Measurements from ENCODE around the gene URB1. TPM values are rescaled to one million over a fixed set of nuclear protein-coding genes. Genes with fewer than 3 reads are reported as not detected.

URB1 gene
- total and polyA plus RNA-seq, 2 experiments from 2014 or later: 3.4 to 10.1 TPM

DNA sequence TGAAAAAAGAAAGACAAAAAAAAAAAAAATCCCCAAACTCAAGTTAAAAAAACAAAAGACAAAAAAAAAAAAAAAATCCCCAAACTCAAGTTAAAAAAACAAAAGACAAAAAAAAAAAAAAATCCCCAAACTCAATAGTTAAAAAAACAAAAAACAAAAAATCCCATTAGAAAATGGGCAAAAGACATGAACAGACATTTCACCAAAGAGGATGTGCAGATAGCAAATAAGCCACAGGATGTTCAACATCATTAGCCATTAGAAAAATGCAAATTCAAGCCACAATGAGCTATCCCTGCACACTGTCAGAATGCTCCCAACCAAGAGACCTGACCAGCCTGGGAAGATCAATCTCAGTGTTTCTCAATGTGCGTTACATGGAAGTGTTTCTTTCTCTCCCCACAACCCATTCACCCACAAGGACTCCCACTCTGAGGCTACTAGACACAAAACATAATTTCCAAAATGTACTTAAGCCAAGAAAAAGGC is 60.3 kb downstream of the URB1 start:
- 100% methylated on average over 1 of the region's 1 CpG for WGBS (ENCODE audit: low lambda C conversion rate, missing lambda C conversion rate)
- no peak for DNase-seq (ENCODE audit: low spot score)
- no peaks in the 10 kb centered on the region for H4K20me1 ChIP-seq (ENCODE audit: insufficient read depth, poor library complexity, severe bottlenecking)
- H3K4me3 ChIP-seq: no peak overlapping the region
- TF ChIP-seq EZH2phosphoT487 (IDR thresholded peaks at IDR 0.05; ENCODE audit: low read depth, severe bottlenecking, unreplicated experiment) (no peak), EZH2 (IDR thresholded peaks at IDR 0.05; ENCODE audit: borderline replicate concordance) (no peak)
- TF ChIP-seq, protein P1, sequence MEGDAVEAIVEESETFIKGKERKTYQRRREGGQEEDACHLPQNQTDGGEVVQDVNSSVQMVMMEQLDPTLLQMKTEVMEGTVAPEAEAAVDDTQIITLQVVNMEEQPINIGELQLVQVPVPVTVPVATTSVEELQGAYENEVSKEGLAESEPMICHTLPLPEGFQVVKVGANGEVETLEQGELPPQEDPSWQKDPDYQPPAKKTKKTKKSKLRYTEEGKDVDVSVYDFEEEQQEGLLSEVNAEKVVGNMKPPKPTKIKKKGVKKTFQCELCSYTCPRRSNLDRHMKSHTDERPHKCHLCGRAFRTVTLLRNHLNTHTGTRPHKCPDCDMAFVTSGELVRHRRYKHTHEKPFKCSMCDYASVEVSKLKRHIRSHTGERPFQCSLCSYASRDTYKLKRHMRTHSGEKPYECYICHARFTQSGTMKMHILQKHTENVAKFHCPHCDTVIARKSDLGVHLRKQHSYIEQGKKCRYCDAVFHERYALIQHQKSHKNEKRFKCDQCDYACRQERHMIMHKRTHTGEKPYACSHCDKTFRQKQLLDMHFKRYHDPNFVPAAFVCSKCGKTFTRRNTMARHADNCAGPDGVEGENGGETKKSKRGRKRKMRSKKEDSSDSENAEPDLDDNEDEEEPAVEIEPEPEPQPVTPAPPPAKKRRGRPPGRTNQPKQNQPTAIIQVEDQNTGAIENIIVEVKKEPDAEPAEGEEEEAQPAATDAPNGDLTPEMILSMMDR (IDR thresholded peaks at IDR 0.05; ENCODE audit: poor library complexity): no peak
- no peaks in the 10 kb centered on the region for H3K27me3 ChIP-seq
- no peaks in the 10 kb centered on the region for H3K9me2 ChIP-seq (replicated peaks; ENCODE audit: insufficient read depth)
- no peaks in the 10 kb centered on the region for H3K9me3 ChIP-seq (ENCODE audit: low read depth)
- H2AFZ ChIP-seq: no peak overlapping the region
- H3K79me2 ChIP-seq: no peaks in the 10 kb centered on the region
- no peak overlapping the region for H3K27ac ChIP-seq
- H3K36me3 ChIP-seq (replicated peaks; ENCODE audit: insufficient read depth, low read depth): no peaks in the 10 kb centered on the region
- no peak overlapping the region for H3K4me2 ChIP-seq
- no peaks in the 10 kb centered on the region for H3K4me1 ChIP-seq (ENCODE audit: insufficient read depth)

DNA sequence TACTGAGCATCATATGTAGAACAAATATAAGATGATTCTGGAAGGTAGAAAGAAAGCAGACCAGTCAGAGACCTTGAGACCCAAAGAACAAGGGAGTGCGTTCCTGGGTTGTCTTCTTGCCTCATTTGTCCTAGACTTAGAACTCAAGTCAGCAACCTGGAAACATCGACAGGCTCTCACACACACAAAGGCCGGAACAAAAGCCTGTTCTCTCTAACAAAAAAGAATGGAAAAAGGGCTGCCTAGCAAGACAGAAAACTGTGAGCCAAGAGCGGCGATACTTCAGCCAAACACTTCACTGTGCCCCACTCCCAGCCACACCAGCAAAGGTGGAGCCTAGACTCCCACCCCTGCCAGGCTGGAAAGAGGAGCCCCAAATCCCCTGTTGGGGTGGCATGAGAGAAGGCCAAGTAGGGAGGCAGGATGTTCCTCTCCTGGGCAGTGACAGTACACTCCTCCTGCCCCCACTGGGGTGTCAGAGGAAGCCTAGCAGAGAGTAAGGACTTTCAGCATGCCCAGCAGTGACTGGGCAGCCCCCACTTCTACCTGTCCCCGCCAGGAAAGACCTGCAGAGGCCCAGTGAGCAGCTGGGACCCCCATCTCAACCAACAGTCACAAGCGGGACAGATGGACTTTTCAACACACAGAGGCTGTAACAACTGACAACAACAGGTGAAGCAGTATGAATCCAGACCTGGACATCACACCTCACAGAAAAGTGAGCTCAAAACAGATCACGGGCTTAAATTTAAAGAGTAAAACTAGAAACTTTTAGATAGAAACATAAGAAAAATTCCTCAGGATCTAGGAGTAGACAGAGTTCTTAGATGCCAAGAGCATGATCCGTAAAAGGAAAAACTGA is 61.1 kb downstream of the URB1 start:
- Histone ChIP-seq H2AFZ (no peak overlapping the region), H3K4me3 (no peak overlapping the region), H3K9me3 (ENCODE audit: low read depth) (no peaks in the 10 kb centered on the region), H4K20me1 (ENCODE audit: insufficient read depth, poor library complexity, severe bottlenecking) (no peaks in the 10 kb centered on the region), H3K27ac (no peak overlapping the region), H3K27me3 (no peaks in the 10 kb centered on the region), H3K9me2 (replicated peaks; ENCODE audit: insufficient read depth) (no peaks in the 10 kb centered on the region), H3K4me1 (ENCODE audit: insufficient read depth) (no peaks in the 10 kb centered on the region), H3K79me2 (no peaks in the 10 kb centered on the region), H3K4me2 (no peak overlapping the region), H3K36me3 (replicated peaks; ENCODE audit: insufficient read depth, low read depth) (no peaks in the 10 kb centered on the region)
- DNase-seq (ENCODE audit: low spot score): no peak
- TF ChIP-seq, protein P1 (IDR thresholded peaks at IDR 0.05; ENCODE audit: poor library complexity): no peak
- no peak for TF ChIP-seq EZH2phosphoT487 (IDR thresholded peaks at IDR 0.05; ENCODE audit: low read depth, severe bottlenecking, unreplicated experiment)
- TF ChIP-seq EZH2 (IDR thresholded peaks at IDR 0.05; ENCODE audit: borderline replicate concordance): no peak
- WGBS (ENCODE audit: low lambda C conversion rate, missing lambda C conversion rate): 94% methylated on average over 9 of the region's 9 CpGs

DNA sequence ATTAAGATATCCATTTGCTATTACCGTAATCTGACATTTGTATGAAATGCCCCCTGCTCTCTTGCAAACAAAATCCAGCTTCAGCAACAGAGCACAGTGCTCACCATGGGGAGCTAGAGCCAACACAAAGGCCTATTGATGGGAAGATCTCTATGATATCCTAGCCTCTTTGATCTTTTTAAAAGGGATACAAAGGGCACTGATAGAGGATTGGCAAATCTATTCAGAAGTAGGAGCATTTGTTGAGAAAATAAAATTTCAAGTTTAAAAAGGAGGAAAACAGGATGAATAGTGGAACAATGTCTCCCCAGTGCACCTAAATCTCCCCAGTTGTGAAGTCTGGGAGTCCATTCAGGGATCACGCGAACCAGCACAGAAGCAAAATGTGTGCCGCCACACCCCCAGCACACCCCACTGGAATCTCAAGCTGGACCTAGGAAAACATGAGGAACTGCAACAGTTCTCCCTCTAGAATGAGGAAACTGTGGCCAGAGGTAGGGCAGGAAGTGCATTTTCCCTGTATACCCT is 62.0 kb downstream of the URB1 start:
- H3K4me3 ChIP-seq: no peak overlapping the region
- H3K9me2 ChIP-seq (replicated peaks; ENCODE audit: insufficient read depth): no peaks in the 10 kb centered on the region
- TF ChIP-seq EZH2phosphoT487 (IDR thresholded peaks at IDR 0.05; ENCODE audit: low read depth, severe bottlenecking, unreplicated experiment): no peak
- H3K4me1 ChIP-seq (ENCODE audit: insufficient read depth): no peaks in the 10 kb centered on the region
- H3K36me3 ChIP-seq (replicated peaks; ENCODE audit: insufficient read depth, low read depth): no peaks in the 10 kb centered on the region
- 94% methylated on average over 4 of the region's 4 CpGs for WGBS (ENCODE audit: low lambda C conversion rate, missing lambda C conversion rate)
- DNase-seq (ENCODE audit: low spot score): no peak
- H3K27ac ChIP-seq: no peak overlapping the region
- no peaks in the 10 kb centered on the region for H3K27me3 ChIP-seq
- H3K79me2 ChIP-seq: no peaks in the 10 kb centered on the region
- no peaks in the 10 kb centered on the region for H3K9me3 ChIP-seq (ENCODE audit: low read depth)
- H2AFZ ChIP-seq: no peak overlapping the region
- no peak overlapping the region for H3K4me2 ChIP-seq
- H4K20me1 ChIP-seq (ENCODE audit: insufficient read depth, poor library complexity, severe bottlenecking): no peaks in the 10 kb centered on the region

GRCh38 chr21:32329776-32330175 is 63.0 kb downstream of the URB1 start:
- no peak for DNase-seq (ENCODE audit: low spot score)
- Histone ChIP-seq H3K9me2 (replicated peaks; ENCODE audit: insufficient read depth) (no peaks in the 10 kb centered on the region), H3K4me3 (no peak overlapping the region), H3K79me2 (no peaks in the 10 kb centered on the region), H3K36me3 (replicated peaks; ENCODE audit: insufficient read depth, low read depth) (no peaks in the 10 kb centered on the region), H3K9me3 (ENCODE audit: low read depth) (no peaks in the 10 kb centered on the region), H3K27ac (no peak overlapping the region), H3K4me2 (no peak overlapping the region), H3K4me1 (ENCODE audit: insufficient read depth) (no peaks in the 10 kb centered on the region), H2AFZ (no peak overlapping the region), H4K20me1 (ENCODE audit: insufficient read depth, poor library complexity, severe bottlenecking) (no peaks in the 10 kb centered on the region), H3K27me3 (no peaks in the 10 kb centered on the region)
- WGBS (ENCODE audit: low lambda C conversion rate, missing lambda C conversion rate): 97% methylated on average over 3 of the region's 3 CpGs
- TF ChIP-seq EZH2 (IDR thresholded peaks at IDR 0.05; ENCODE audit: borderline replicate concordance): no peak
- TF ChIP-seq, protein P1 (IDR thresholded peaks at IDR 0.05; ENCODE audit: poor library complexity): no peak
- no peak for TF ChIP-seq EZH2phosphoT487 (IDR thresholded peaks at IDR 0.05; ENCODE audit: low read depth, severe bottlenecking, unreplicated experiment)

All from hepatocyte (in vitro differentiated cells).